Brain microvascular endothelial cell (primary cell): ENCODE data around the gene CTNND2.

ENCODE experiments used
- DNase-seq: peaks from one replicate; pipeline ENCODE4 v3.0.0-alpha.2; 2020
- H3K27ac ChIP-seq: fragments of 250-450 bp; sonication (Bioruptor Pico); 2 replicates; pipeline ENCODE4 v1.5.1; 2020; ENCODE audit warnings: mild to moderate bottlenecking, moderate library complexity
- H3K27me3 ChIP-seq: fragments of 250-450 bp; sonication (Bioruptor Pico); replicated peaks from 2 replicates; pipeline ENCODE4 v1.5.1; 2020; ENCODE audit warnings: mild to moderate bottlenecking
- H3K36me3 ChIP-seq: fragments of 250-450 bp; sonication (Bioruptor Pico); replicated peaks from 2 replicates; pipeline ENCODE4 v1.5.1; 2020; ENCODE audit warnings: mild to moderate bottlenecking
- H3K4me3 ChIP-seq: 2 replicates; pipeline ENCODE4 v1.5.1; 2011; ENCODE audit warnings: low read depth, mild to moderate bottlenecking, control low read depth, low read length, moderate library complexity
- CTCF ChIP-seq: IDR thresholded peaks from 2 replicates; pipeline ENCODE4 v1.5.1; 2011; ENCODE audit warnings: low read depth, mild to moderate bottlenecking, moderate library complexity, low read length, control low read depth, inconsistent platforms; ENCODE audit errors: missing control alignments
- in situ Hi-C: cut with HindIII; loops from 2 replicates; pipeline ENCODE4 v1.10.0; 2017; ENCODE audit warnings: low sequenced_read_pairs, low pct_ligation_motif_present

Gene CTNND2

GRCh38 chr5:11214864-11215644, 689.2 kb downstream of the CTNND2 start:
- H3K36me3 ChIP-seq: no peaks in the 10 kb centered on the region
- H3K4me3 ChIP-seq: no peak overlapping the region
- DNase-seq: no peak
- no peaks in the 10 kb centered on the region for H3K27me3 ChIP-seq
- no peak overlapping the region for H3K27ac ChIP-seq
- in situ Hi-C loops: no loop called here
- TF ChIP-seq CTCF: no peak

GRCh38 chr5:11212706-11213105, 691.5 kb downstream of the CTNND2 start:
- H3K27ac ChIP-seq: no peak overlapping the region
- no peaks in the 10 kb centered on the region for H3K36me3 ChIP-seq
- no peaks in the 10 kb centered on the region for H3K27me3 ChIP-seq
- in situ Hi-C loops: no loop called here
- H3K4me3 ChIP-seq: no peak overlapping the region
- TF ChIP-seq CTCF: no peak
- DNase-seq: no peak

- in situ Hi-C loops: no loop called here
- H3K27ac ChIP-seq: no peak overlapping the region
- DNase-seq: no peak
- no peak overlapping the region for H3K4me3 ChIP-seq
- no peaks in the 10 kb centered on the region for H3K36me3 ChIP-seq
- H3K27me3 ChIP-seq: no peaks in the 10 kb centered on the region
- TF ChIP-seq CTCF: no peak
Observed at GRCh38 chr5:11197726-11198125, 706.5 kb downstream of the CTNND2 start.

- Histone ChIP-seq H3K36me3 (no peaks in the 10 kb centered on the region), H3K27me3 (no peaks in the 10 kb centered on the region), H3K4me3 (no peak overlapping the region), H3K27ac (no peak overlapping the region)
- in situ Hi-C loops: no loop called here
- TF ChIP-seq CTCF: no peak
- no peak for DNase-seq
Observed at GRCh38 chr5:11191673-11192072, 712.6 kb downstream of the CTNND2 start.

- H3K4me3 ChIP-seq: no peak overlapping the region
- H3K27me3 ChIP-seq: no peaks in the 10 kb centered on the region
- DNase-seq: peak; percentile 46
- H3K36me3 ChIP-seq: no peaks in the 10 kb centered on the region
- no peak overlapping the region for H3K27ac ChIP-seq
- peak; percentile 69 for TF ChIP-seq CTCF
- in situ Hi-C loops: no loop called here
Observed at GRCh38 chr5:11182441-11183080, 721.7 kb downstream of the CTNND2 start.

GRCh38 chr5:11181940-11182339, 722.3 kb downstream of the CTNND2 start:
- Histone ChIP-seq H3K36me3 (no peaks in the 10 kb centered on the region), H3K27ac (no peak overlapping the region), H3K27me3 (no peaks in the 10 kb centered on the region), H3K4me3 (no peak overlapping the region)
- no peak for DNase-seq
- TF ChIP-seq CTCF: no peak
- in situ Hi-C loops: no loop called here
